K562 (cell line): Measurements from ENCODE around the gene ZMYM1.

Source experiments
- CTCF ChIP-seq, 3 experiments: IDR thresholded peaks in 2 of 3; conservative IDR thresholded peaks in 1 of 3; 2 replicates each; pipeline ENCODE4 v1.5.1; 2011 to 2012; ENCODE audit warnings: low read length in 3 of 3, mild to moderate bottlenecking in 3 of 3, control low read depth in 2 of 3, improper control_type of control experiment in 1 of 3, inconsistent platforms in 1 of 3, low read depth in 1 of 3, mixed read lengths in 1 of 3, moderate library complexity in 1 of 3; ENCODE audit not compliant: insufficient read depth in 2 of 3
- EP300 ChIP-seq: IDR thresholded peaks from 2 replicates; pipeline ENCODE4 v1.6.1; 2012; ENCODE audit warnings: low read length, improper control_type of control experiment
- EZH2 ChIP-seq: IDR thresholded peaks from 2 replicates; pipeline ENCODE4 v1.6.1; 2012; ENCODE audit warnings: low read depth, mild to moderate bottlenecking, inconsistent platforms, low read length, borderline replicate concordance
- FOXA3 ChIP-seq, 2 experiments: fragments of 450-650 bp in 1 of 2; sonication (generic) in 1 of 2; formaldehyde crosslinking; IDR thresholded peaks in 1 of 2; conservative IDR thresholded peaks in 1 of 2; 2 replicates each; pipeline versions ENCODE4 v1.4.0 to v1.8.0; 2020 to 2022; ENCODE audit warnings: mild to moderate bottlenecking in 2 of 2, missing genetic modification reagents in 1 of 2
- FOXK1 ChIP-seq: sonication (generic); formaldehyde crosslinking; IDR thresholded peaks from 2 replicates; pipeline ENCODE4 v1.8.0; 2022; ENCODE audit warnings: missing genetic modification reagents, mild to moderate bottlenecking, borderline replicate concordance
- POLR2A ChIP-seq: fragments of 450-650 bp; conservative IDR thresholded peaks from 2 replicates; pipeline ENCODE4 v1.6.1; 2016
- POLR2AphosphoS2 ChIP-seq: IDR thresholded peaks from 2 replicates; pipeline ENCODE4 v1.6.1; 2012; ENCODE audit warnings: low read length, improper control_type of control experiment
- RBM15 ChIP-seq: fragments of 200-400 bp; formaldehyde crosslinking; IDR thresholded peaks from 2 replicates; pipeline ENCODE4 v1.6.1; 2018; ENCODE audit warnings: mild to moderate bottlenecking, low read length, moderate library complexity; ENCODE audit not compliant: insufficient read depth
- SMC3 ChIP-seq: conservative IDR thresholded peaks from 2 replicates; pipeline ENCODE4 v1.6.1; 2011; ENCODE audit warnings: low read depth, low read length, improper control_type of control experiment; ENCODE audit not compliant: insufficient read depth
- ZFP91 ChIP-seq: sonication (generic); formaldehyde crosslinking; IDR thresholded peaks from 2 replicates; pipeline ENCODE4 v1.8.0; 2022; ENCODE audit warnings: mild to moderate bottlenecking, missing genetic modification reagents
- ZKSCAN8 ChIP-seq: fragments of 200-800 bp; sonication (Bioruptor generic); IDR thresholded peaks from 2 replicates; pipeline ENCODE4 v1.6.1; 2016; ENCODE audit warnings: missing genetic modification characterization, missing compliant biosample characterization
- ZNF232 ChIP-seq: sonication (generic); formaldehyde crosslinking; IDR thresholded peaks from 2 replicates; pipeline ENCODE4 v1.8.0; 2022; ENCODE audit warnings: mild to moderate bottlenecking, missing genetic modification reagents

- TF ChIP-seq SMC3 = no peak
- TF ChIP-seq ZKSCAN8 (CRISPR knock-in tag) = no peak
- TF ChIP-seq FOXA3 (CRISPR knock-in tag; conservative IDR thresholded peaks at IDR 0.05 in 1 of 2, IDR thresholded peaks at IDR 0.05 in 1 of 2) = no peak
- no peak for TF ChIP-seq CTCF (IDR thresholded peaks at IDR 0.05 in 2 of 3, conservative IDR thresholded peaks at IDR 0.05 in 1 of 3; ENCODE audit: insufficient read depth in 2 of 3, low read depth in 1 of 3, low read length in 3 of 3)
- no peak for TF ChIP-seq FOXK1 (CRISPR knock-in tag)
- no peak for TF ChIP-seq ZFP91 (CRISPR knock-in tag)
- TF ChIP-seq EP300 = no peak
- TF ChIP-seq ZNF232 (CRISPR knock-in tag) = no peak
- TF ChIP-seq EZH2 = no peak
- no peak for TF ChIP-seq RBM15
- no peak for TF ChIP-seq POLR2A
- no peak for TF ChIP-seq POLR2AphosphoS2
Observed at GRCh38 chr1:35044431-35044830, 34.8 kb upstream of the ZMYM1 start.
